AG09319 (cell line): ENCODE results near the gene MNS1.

Source experiments
- DNase-seq: peaks from one replicate; pipeline ENCODE4 v3.0.0-alpha.2; 2010; ENCODE audit warnings: low read depth; ENCODE audit errors: extremely low read depth
- CTCF ChIP-seq: IDR thresholded peaks from 2 replicates; pipeline ENCODE4 v1.5.1; 2011; ENCODE audit warnings: low read depth, mild to moderate bottlenecking, inconsistent platforms, low read length, moderate library complexity

MNS1 gene

GRCh38 chr15:56390739-56391267 is 74.1 kb downstream of the MNS1 start:
- DNase-seq, result no peak
- TF ChIP-seq CTCF, result no peak

DNA sequence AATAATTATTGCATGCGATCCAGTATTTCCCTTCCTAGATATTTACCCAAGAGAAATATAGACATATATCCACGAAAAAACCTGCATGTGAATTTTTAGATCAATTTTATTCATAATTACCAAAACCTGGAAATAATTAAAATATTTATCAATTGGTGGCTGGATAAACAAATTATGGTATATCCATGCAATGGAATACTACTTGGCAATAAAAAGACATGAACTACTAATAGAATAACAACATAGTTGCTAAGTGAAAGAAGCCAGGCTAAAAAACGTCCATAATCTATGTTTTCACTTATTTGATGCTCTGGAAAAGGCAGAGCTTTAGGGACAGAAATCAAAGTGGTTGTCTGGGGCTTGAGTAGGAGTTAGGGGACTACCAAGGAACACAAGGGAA is 79.0 kb downstream of the MNS1 start:
- DNase-seq, result no peak
- no peak for TF ChIP-seq CTCF

DNA sequence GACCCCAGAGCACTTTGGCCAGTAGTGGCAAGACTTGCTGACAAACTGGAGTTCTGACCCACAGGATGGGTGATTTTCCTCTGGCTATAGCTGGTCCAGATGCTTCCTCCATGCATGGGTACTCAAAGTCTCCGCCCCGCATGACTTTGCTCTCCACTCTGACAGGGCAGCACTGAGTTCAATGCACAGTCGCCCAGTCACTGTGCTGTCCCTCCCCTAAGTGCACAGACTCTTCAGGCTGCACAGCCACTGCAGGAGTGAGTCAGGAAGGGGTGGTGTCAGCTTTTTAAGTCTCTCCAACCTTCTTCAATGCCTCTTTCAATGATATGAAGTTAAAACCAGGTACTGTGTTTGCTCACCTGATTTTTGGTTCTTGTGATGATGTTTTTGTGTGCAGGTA is 81.9 kb downstream of the MNS1 start:
- no peak for TF ChIP-seq CTCF
- no peak for DNase-seq
